ENCODE measurements around the gene IMMP2L.

DNA sequence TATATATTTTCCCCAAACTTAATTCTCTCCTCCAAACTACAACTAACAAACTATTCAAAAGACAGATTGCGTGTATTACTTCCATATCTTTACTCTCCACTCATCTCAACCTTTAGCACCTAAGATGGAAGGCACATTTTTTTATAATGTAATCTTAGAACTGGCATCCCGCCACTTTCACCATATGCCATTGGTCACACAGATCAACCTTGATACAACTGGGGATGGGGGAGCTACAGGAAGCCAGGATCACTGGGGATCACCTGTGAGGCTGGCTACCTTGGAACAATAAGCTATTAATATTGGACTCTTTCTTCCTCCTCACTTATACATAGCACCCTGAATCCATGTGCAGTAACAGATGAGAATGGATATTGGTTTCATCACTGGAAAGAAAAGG lies 941.0 kb downstream of the IMMP2L start:
- TF ChIP-seq, protein P1, sequence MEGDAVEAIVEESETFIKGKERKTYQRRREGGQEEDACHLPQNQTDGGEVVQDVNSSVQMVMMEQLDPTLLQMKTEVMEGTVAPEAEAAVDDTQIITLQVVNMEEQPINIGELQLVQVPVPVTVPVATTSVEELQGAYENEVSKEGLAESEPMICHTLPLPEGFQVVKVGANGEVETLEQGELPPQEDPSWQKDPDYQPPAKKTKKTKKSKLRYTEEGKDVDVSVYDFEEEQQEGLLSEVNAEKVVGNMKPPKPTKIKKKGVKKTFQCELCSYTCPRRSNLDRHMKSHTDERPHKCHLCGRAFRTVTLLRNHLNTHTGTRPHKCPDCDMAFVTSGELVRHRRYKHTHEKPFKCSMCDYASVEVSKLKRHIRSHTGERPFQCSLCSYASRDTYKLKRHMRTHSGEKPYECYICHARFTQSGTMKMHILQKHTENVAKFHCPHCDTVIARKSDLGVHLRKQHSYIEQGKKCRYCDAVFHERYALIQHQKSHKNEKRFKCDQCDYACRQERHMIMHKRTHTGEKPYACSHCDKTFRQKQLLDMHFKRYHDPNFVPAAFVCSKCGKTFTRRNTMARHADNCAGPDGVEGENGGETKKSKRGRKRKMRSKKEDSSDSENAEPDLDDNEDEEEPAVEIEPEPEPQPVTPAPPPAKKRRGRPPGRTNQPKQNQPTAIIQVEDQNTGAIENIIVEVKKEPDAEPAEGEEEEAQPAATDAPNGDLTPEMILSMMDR (IDR thresholded peaks at IDR 0.05) = no peak
- no peak for TF ChIP-seq POLR2A (IDR thresholded peaks at IDR 0.05)

Data from right lobe of liver (tissue), 4 donors.